ENCODE measurements around the gene ZBTB7C. TPM values are rescaled to one million over a fixed set of nuclear protein-coding genes. Genes with fewer than 3 reads are reported as not detected.

ZBTB7C gene
- polyA plus RNA-seq, 6 donors from 2014 or later: not detected

DNA sequence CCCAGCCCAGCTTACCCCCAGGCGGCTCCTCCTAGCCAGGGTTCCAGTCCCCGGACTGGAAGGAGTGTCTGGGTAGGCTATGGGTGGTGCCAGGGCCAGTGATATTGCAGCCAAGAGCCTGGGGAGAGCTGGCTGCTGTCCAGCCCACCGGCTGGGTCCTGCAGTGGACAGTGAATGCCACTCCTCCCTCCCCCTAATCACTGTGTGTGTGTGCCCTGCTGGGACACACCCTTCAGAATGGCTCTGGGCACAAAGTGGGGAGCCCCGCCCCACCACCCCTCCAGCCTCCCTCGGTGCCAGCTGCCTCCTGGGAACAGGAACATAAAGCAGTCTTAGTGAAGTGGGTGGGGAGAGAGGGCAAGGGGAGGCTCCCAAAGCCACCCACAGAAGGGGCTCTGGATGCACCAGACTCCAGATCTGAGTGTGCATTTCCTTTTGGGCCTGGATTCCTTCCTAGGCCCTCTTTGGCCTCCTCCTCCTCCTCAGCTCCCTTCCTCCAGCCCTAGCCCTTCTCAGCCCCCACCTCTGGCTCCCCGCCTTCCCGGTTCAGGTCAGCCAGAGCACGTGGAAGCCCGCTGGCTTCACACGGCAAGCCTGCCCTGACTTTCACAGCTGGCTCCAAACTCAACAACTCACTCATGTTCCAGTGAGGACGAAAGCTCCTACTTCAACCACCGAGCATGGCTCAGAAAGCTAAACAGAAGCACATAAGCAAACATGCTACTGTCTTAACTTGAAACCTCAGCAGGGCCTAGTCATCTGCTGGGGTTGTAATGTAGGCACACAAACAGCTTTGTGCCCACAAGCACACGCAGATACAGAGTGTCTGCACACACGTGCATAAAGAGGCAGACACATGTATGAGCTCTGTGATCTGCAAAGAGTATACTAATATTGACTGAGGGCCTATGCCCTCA lies 269.5 kb downstream of the ZBTB7C start:
- Mint-ChIP-seq H3K36me3 (no peaks in the 10 kb centered on the region), H3K27ac (peak overlapping the region in 1 of 6 donors; percentile 28), H3K27me3 (peaks cover 44 to 56% (median 46%) of the 10 kb centered on the region in 3 donors), H3K4me1 (peaks cover 5 to 15% (median 12%) of the 10 kb centered on the region in 3 donors), H3K9me3 (peaks cover 0 to 3% (median 0%) of the 10 kb centered on the region in 7 donors), H3K4me3 (no peak overlapping the region)
- ATAC-seq (ENCODE audit: low read depth in 2 of 2) (no peak), DNase-seq (no peak)

DNA sequence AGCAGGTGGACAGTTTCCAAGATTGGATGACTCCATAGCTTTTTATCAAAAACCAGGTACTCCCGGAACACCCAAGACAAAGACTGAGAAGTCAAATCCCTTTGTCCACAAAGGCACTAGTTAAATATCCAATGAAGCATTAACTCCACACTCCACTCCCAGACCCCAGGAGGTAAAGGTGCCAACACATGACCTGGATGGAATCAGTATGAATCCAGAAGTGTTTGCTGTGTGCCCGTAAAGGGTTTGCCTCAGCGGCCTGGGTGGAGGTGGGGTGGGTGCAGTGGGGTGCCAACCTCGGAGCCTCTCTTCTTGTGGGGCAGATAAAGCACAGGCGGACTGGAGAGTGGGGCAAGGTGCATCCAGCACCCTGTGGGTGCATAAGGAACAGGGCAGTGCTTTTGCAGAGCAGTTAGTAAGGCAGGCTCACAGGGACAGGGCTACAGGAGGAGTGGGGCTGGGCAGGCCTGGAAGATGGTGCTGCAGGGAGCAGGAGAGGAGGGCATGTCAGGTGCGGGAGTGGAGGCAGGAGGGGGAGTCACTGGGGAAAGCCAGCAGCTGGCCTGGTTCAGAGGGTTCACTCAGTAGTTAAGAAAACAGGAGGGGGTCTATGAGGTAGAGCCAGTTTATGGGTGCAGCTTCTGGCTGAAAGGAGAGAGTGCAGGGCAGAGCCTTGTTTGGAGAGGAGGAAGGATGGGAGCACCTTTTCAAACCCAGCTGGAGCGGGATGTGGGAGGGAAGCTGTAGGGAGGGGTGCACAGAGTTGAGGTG lies 270.3 kb downstream of the ZBTB7C start:
- peaks cover 5 to 15% (median 12%) of the 10 kb centered on the region in 3 donors for H3K4me1 Mint-ChIP-seq
- H3K4me3 Mint-ChIP-seq: peak overlapping the region in 1 of 8 donors; percentile 53
- peaks cover 45 to 63% (median 52%) of the 10 kb centered on the region in 3 donors for H3K27me3 Mint-ChIP-seq
- no peaks in the 10 kb centered on the region for H3K36me3 Mint-ChIP-seq
- no peak overlapping the region for H3K27ac Mint-ChIP-seq
- DNase-seq (no peak), ATAC-seq (ENCODE audit: low read depth in 2 of 2) (no peak)
- peaks cover 0 to 3% (median 0%) of the 10 kb centered on the region in 7 donors for H3K9me3 Mint-ChIP-seq

DNA sequence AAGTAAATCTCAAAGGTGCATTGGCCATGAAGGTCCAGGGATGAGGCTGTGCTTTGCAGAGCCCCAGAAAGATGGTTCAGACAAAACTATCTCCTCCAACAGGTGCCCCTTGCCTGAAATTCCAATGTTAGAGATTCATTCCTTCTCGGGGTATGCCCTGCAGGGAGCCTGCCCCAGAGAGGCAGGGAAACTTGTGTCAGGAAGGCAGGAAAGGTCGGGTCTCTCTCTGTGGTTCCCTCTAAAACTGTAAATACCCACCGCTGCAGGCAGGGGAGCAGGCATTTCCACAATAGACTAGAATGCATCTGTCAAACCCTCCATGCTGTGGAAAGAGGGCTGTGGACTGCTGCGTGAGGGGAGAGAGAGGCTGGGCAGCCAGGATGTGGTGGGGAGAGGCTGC lies 271.0 kb downstream of the ZBTB7C start:
- no peak overlapping the region for H3K27ac Mint-ChIP-seq
- H3K27me3 Mint-ChIP-seq: peaks cover 45 to 68% (median 58%) of the 10 kb centered on the region in 3 donors
- no peak for DNase-seq
- H3K9me3 Mint-ChIP-seq: peaks cover 0 to 3% (median 0%) of the 10 kb centered on the region in 7 donors
- no peaks in the 10 kb centered on the region for H3K36me3 Mint-ChIP-seq
- H3K4me1 Mint-ChIP-seq: peaks cover 5 to 15% (median 5%) of the 10 kb centered on the region in 3 donors
- no peak for ATAC-seq (ENCODE audit: low read depth in 2 of 2)
- H3K4me3 Mint-ChIP-seq: no peak overlapping the region

DNA sequence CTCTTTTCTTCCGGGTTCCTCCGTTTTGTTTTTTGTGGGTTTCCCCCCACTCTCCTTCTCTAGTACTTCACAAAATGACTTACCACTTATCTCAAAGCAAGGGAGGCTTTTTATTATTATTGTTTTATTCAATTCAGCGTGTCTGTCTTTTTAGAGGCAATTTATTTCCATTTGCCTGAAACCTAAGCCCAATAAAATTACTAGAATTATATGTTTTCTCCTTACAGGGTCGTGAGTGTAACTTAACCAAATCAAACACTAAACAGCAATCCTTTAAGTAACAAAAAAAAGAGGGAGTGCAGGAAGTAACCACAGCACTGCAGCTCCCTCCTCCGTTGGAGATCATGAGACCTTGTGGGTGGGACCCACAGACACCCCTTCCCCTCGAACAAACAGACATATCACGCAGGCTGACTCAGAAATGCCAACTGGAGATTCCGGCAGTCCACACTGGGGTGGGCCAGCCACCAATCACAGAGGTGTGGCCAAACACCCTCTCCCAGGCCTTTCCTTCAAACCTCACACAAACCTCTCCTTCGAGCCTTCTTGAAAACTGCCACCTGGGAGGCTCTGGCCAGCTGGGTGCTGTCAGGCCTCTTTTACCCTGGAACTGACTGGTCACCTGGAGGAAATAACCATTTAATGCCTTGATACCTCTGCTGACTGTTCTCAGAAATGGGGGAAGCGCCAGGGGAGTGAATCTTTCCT lies 271.7 kb downstream of the ZBTB7C start:
- peaks cover 0 to 13% (median 5%) of the 10 kb centered on the region in 3 donors for H3K4me1 Mint-ChIP-seq
- peak overlapping the region in 3 of 8 donors; percentile 21 to 53 (median 39) for H3K4me3 Mint-ChIP-seq
- DNase-seq (no peak), ATAC-seq (ENCODE audit: low read depth in 2 of 2) (no peak)
- no peak overlapping the region for H3K27ac Mint-ChIP-seq
- peaks cover 0 to 3% (median 0%) of the 10 kb centered on the region in 7 donors for H3K9me3 Mint-ChIP-seq
- H3K36me3 Mint-ChIP-seq: no peaks in the 10 kb centered on the region
- peaks cover 39 to 67% (median 56%) of the 10 kb centered on the region in 3 donors for H3K27me3 Mint-ChIP-seq

DNA sequence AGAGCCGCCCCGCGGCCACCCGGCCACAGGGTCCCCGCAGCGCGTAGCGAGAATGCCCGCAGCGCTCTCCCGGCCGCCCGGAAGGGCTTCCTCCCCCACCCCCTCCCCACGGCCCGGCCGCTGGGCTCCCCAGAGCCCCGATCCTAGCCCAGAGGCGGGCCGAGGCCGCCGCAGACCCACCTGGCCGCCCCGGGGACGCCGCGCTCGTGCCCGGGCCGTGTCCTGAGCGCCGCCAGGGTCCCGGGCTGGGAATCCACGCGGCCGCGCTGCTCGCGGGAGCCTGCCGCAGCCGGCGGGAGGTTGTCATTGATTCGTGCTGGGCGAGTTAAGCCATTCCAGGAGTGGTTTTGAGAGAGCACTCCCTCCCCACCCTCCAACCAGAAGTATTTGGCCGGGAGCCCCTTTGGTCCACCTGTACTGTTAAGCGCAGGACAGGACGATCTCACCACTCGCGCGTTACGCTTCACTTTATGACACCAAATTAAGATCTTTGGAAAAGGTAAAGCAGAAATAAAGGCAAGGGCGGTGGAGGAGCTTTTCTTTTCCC lies 272.3 kb downstream of the ZBTB7C start:
- Mint-ChIP-seq H3K4me3 (peak overlapping the region in 1 of 8 donors; percentile 32), H3K27me3 (peaks cover 44 to 71% (median 54%) of the 10 kb centered on the region in 3 donors), H3K9me3 (peaks cover 0 to 3% (median 0%) of the 10 kb centered on the region in 7 donors), H3K27ac (no peak overlapping the region), H3K4me1 (peaks cover 0 to 13% (median 5%) of the 10 kb centered on the region in 3 donors), H3K36me3 (no peaks in the 10 kb centered on the region)
- ATAC-seq (ENCODE audit: low read depth in 2 of 2) (no peak), DNase-seq (no peak)

DNA sequence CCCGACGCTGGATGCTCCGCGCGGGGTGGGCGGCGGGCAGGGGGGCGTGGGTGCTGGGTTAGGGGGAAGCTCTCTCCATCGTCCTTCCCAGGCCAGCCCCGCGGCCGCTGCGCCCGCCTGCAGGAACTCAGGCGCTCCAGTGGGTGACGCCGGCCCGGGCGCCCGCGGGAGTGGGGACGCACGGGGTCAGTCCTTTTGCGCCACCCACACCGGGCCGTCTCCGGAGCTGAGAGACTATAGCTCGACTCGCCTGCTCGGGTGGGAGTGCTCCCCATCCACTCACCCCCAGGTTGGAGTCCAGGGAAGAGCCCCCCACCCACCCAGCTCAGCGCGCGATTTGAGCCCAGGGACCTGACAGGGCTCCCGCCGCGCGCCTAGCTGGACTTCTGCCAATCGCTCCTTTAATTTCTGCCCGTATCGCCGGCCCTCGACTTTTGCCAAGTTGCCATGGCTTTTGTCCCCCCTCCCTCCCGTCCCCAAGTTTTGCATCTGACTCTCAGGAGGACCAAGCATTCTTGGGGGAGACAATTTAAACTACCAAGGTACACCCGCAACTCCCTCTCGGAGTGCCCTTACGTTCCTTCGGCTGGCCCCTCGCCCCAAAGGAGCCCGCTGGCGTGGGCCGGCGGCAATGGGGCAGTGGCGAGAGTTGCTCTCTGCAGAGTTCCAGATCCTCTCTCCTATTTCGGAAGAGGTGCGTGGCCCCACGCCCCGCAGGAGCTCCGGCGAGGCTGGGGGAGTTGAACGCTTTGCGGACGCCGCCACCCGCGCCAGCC lies 272.9 kb downstream of the ZBTB7C start:
- ATAC-seq (ENCODE audit: low read depth in 2 of 2): no peak
- Mint-ChIP-seq H3K27me3 (peaks cover 37 to 68% (median 54%) of the 10 kb centered on the region in 3 donors), H3K4me3 (peak overlapping the region in 1 of 8 donors; percentile 47), H3K4me1 (peaks cover 0 to 13% (median 5%) of the 10 kb centered on the region in 3 donors), H3K36me3 (no peaks in the 10 kb centered on the region), H3K9me3 (peaks cover 0 to 3% (median 0%) of the 10 kb centered on the region in 7 donors), H3K27ac (no peak overlapping the region)
- no peak for DNase-seq

DNA sequence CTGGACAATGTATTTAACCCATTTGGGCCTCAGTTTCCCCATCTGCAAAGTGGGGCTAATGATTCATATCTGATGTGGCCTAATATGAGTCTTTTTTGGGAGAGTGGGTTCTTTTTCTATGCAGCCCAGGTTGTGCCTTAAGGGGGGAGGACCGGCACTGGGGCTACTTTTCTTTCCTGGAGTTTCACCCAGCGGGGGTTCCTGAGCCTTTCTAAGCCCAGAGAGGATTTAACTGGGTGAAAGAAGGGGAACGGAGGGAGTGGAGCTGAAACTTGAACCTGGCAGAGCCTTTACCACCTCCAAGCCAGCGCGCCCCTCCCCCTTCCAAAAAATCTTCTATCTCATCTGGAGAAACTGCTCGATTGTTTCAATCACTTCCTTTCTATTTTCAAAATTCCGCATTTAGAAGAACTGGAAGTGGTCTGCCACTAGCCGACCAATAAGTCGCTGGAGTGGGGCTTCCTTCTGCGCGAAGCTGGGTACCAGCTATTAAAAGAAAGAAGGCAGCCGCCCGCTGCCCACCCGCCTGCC lies 273.7 kb downstream of the ZBTB7C start:
- DNase-seq (no peak), ATAC-seq (ENCODE audit: low read depth in 2 of 2) (no peak)
- H3K36me3 Mint-ChIP-seq: no peaks in the 10 kb centered on the region
- H3K9me3 Mint-ChIP-seq: peaks cover 0 to 2% (median 0%) of the 10 kb centered on the region in 7 donors
- peak overlapping the region in 1 of 8 donors; percentile 6 for H3K4me3 Mint-ChIP-seq
- peaks cover 0 to 13% (median 5%) of the 10 kb centered on the region in 3 donors for H3K4me1 Mint-ChIP-seq
- peaks cover 36 to 61% (median 61%) of the 10 kb centered on the region in 3 donors for H3K27me3 Mint-ChIP-seq
- H3K27ac Mint-ChIP-seq: no peak overlapping the region

DNA sequence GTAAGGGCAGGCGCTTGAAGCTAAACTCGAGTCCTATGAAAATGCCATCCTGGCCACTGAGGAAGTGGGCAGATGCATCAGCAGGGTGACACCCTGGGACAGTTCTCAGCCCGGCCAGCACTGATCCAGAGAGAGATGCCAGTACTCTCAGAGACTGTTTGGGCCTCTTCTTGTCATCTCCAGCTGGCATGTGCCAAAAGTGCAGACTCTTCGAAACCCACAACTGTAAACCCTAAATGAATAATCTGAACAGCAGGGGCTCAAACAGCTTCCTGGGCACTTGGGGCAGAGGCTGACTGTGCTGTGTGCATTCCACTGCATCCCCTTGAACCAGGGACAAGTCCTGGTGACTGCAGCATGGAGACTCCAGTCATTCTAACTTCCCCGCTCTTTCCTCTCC lies 274.6 kb downstream of the ZBTB7C start:
- Mint-ChIP-seq H3K27ac (peak overlapping the region in 1 of 6 donors; percentile 40), H3K4me1 (peaks cover 0 to 13% (median 5%) of the 10 kb centered on the region in 3 donors), H3K9me3 (peaks cover 0 to 2% (median 0%) of the 10 kb centered on the region in 7 donors), H3K4me3 (no peak overlapping the region), H3K27me3 (peaks cover 35 to 67% (median 62%) of the 10 kb centered on the region in 3 donors), H3K36me3 (no peaks in the 10 kb centered on the region)
- no peak for DNase-seq
- ATAC-seq (ENCODE audit: low read depth in 2 of 2): no peak

DNA sequence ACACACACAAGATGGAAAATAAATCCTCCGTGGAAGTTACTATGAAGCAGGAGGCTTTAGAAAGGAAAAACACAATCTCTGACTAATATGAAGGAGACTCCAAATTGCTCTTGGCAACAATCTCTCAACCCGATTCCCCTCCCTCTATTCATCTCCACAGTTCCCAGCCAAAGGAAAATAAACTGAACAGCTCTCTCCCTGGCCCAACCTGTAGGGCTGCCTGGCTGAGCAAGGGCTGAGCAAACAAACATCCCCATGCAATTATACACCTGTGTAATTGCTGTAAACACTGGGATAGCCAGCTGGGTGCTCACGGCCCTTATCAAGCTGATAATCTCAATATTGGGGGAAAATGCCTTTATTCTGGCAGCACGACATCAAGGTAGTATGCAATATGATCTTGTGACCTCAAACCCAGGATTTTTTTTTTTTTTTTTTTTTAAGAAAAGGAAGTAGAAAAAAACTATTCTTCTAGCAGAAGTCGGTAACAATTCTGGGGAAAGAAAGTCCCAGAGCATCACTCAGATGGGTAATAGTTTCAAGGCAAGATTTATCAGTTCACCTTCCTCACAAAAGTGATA lies 275.4 kb downstream of the ZBTB7C start:
- DNase-seq: no peak
- Mint-ChIP-seq H3K36me3 (peaks cover 0 to 1% of the 10 kb centered on the region in 2 donors), H3K9me3 (peaks cover 0 to 2% (median 0%) of the 10 kb centered on the region in 7 donors), H3K27ac (no peak overlapping the region), H3K4me1 (peaks cover 0 to 13% (median 5%) of the 10 kb centered on the region in 3 donors), H3K4me3 (no peak overlapping the region), H3K27me3 (peaks cover 40 to 64% (median 64%) of the 10 kb centered on the region in 3 donors)
- no peak for ATAC-seq (ENCODE audit: low read depth in 2 of 2)

DNA sequence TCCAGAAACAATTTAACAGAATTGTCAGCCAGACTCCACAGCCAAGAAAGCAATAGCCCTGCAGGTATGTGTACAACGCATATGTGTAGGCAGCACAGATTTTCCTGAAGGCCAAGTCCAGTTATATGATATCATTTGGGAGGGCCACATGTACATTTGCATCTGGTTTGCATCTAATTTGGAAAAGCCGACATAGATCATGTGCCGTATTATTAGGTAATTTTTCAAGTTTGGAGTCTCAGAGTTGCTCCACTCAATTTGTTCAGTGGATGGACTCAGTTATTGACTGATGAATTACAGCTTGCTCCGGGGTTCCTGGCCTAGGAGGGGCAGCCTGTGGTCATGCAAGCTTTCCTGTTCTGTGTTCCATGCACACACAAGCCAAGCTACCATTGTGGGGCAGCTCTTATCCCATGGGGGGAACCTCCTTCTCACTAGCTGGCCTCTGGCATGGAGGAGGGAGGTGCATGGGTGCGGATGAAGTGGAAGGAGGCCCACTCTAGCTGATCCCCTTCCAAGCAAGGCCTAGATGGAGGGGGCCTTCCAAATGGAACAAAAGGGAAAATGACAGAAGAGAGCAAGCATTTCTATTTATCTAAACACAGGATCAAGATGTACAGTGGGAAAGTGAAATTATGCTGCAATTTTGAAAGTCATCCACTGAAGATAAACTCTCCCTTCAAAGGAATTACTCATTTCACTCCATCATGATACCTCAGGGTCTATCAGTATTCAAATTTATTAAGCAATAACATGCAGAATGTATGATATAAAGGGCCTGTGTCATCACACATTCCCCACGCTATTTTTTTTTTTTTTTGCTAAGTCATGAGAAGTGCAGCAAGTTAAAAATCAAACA lies 276.2 kb downstream of the ZBTB7C start:
- DNase-seq (no peak), ATAC-seq (ENCODE audit: low read depth in 2 of 2) (no peak)
- Mint-ChIP-seq H3K27ac (no peak overlapping the region), H3K36me3 (peaks cover 0 to 8% of the 10 kb centered on the region in 2 donors), H3K4me3 (no peak overlapping the region), H3K4me1 (peaks cover 0 to 13% (median 5%) of the 10 kb centered on the region in 3 donors), H3K27me3 (peaks cover 36 to 64% (median 64%) of the 10 kb centered on the region in 3 donors), H3K9me3 (peaks cover 0 to 2% (median 0%) of the 10 kb centered on the region in 7 donors)

DNA sequence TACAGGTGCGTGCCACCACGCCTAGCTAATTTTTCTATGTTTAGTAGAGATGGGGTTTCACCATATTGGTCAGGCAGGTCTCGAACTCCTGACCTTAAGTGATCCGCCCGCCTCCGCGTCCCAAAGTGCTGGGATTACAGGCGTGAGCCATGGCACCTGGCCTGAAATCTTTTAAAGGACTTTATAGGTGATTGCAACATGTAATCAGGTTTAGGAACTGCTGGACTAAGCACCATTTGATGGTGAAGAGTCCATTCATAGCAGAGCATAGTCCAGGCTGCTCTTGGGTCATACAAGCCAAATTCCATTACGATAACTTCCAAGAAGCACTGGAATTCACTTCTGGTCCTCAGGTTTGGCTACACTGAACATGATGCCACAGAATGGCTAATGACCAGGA lies 278.1 kb downstream of the ZBTB7C start:
- DNase-seq: no peak
- H3K36me3 Mint-ChIP-seq: peaks cover 0 to 8% of the 10 kb centered on the region in 2 donors
- H3K4me1 Mint-ChIP-seq: peaks cover 0 to 3% (median 0%) of the 10 kb centered on the region in 3 donors
- no peak overlapping the region for H3K27ac Mint-ChIP-seq
- peaks cover 0 to 2% (median 0%) of the 10 kb centered on the region in 7 donors for H3K9me3 Mint-ChIP-seq
- no peak overlapping the region for H3K4me3 Mint-ChIP-seq
- ATAC-seq (ENCODE audit: low read depth in 2 of 2): no peak
- H3K27me3 Mint-ChIP-seq: peaks cover 31 to 73% (median 71%) of the 10 kb centered on the region in 3 donors
